ENCODE data around the gene UBXN1.

DNA sequence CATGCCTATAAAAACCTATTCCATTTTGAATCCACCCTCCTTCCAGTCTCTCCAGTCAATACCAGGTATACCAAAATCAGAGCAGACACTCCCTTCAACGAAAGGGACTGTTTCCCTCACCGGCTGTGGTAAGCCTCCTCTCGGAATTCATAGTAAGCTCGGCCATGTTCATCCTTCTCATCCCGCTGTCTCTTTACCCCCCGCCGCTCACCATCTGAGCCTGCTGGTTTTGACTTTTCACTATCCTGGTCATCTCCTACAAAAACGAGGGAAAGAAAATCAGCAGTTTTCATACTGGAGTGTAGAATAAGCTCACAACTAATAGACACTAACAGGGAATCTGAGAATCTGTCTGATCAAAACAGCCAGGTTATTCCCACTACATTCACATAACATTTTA, 45.3 kb upstream of the UBXN1 start:
- TF ChIP-seq POLR2AphosphoS5 (IDR thresholded peaks at IDR 0.05): no peak
- TF ChIP-seq CTCF (IDR thresholded peaks at IDR 0.05): no peak
